ENCODE results near the gene PLEKHA7. TPM values are rescaled to one million over a fixed set of nuclear protein-coding genes. Genes with fewer than 3 reads are reported as not detected.

Gene PLEKHA7
- total and polyA plus RNA-seq, 4 donors: 13.3 to 31.8 (median 21.5) TPM

DNA sequence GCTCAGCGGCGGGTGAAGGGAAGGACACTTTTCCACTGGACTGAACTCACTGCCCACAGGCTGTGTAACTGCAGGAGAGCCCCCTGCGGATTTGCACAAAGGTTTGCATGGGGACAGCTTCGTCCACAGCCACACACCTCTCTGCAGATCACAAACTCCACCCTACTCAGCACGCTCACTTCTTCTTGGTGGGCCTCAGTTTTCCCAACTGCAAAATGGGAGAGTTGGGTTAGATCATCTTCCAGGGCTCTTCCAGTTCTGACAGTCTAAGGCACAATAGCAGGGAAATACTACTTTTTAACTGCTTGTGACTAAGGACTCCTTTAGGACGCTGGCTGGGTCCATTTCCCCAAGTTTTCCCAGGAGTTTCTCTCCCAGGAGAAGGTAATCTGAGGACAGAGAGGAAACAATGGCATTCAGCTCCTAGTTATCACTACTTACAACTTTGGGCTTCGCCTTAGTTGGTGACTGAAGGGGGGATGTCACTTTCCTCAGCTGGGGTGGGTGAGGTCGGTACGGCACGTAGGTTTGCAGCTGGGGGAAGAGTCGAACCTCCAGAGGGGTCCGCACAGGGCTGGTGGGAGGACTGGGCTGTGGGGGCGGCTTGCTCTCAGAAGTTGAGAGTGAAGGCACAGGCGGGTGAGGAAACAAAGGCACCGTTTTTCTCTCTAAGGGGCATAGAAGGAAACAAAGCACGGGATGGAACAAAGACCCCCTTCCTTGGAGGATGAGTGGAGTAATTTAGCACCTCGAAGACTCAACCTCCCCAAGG lies 220.0 kb downstream of the PLEKHA7 start:
- 90 to 96% methylated on average over 17 of the region's 17 CpGs for WGBS, 2 donors
- H3K4me3 ChIP-seq: no peak overlapping the region
- DNase-seq (no peak), ATAC-seq (ENCODE audit: insufficient read depth, low FRiP score) (no peak)
- H3K36me3 ChIP-seq (ENCODE audit: control insufficient read depth in 4 of 4, insufficient read depth in 4 of 4, low read length in 4 of 4): peaks cover 0 to 8% (median 0%) of the 10 kb centered on the region in 4 donors
- H3K9me3 ChIP-seq (ENCODE audit: control insufficient read depth in 4 of 4, insufficient read depth in 3 of 4, low read length in 3 of 4): no peaks in the 10 kb centered on the region
- H3K27ac ChIP-seq (ENCODE audit: low read depth in 1 of 2, low read length in 1 of 2): no peak overlapping the region
- no peaks in the 10 kb centered on the region for H3K27me3 ChIP-seq (ENCODE audit: control insufficient read depth in 3 of 3, insufficient read depth in 3 of 3, low read length in 2 of 3)
- H3K9ac ChIP-seq (ENCODE audit: insufficient read depth in 1 of 2, low read length in 2 of 2): no peak overlapping the region
- peaks cover 0 to 10% (median 3%) of the 10 kb centered on the region in 5 donors for H3K4me1 ChIP-seq (ENCODE audit: control insufficient read depth in 5 of 5, insufficient read depth in 5 of 5, low read length in 5 of 5)
- TF ChIP-seq CTCF (IDR thresholded peaks at IDR 0.05; ENCODE audit: control extremely low read depth, extremely low read depth): no peak

- H3K27me3 ChIP-seq (ENCODE audit: control insufficient read depth in 3 of 3, insufficient read depth in 3 of 3, low read length in 2 of 3): no peaks in the 10 kb centered on the region
- no peak overlapping the region for H3K27ac ChIP-seq (ENCODE audit: low read depth in 1 of 2, low read length in 1 of 2)
- no peak overlapping the region for H3K9ac ChIP-seq (ENCODE audit: insufficient read depth in 1 of 2, low read length in 2 of 2)
- H3K4me3 ChIP-seq: no peak overlapping the region
- WGBS, 2 donors: 89 to 90% methylated on average over 3 of the region's 3 CpGs
- TF ChIP-seq CTCF (IDR thresholded peaks at IDR 0.05; ENCODE audit: control extremely low read depth, extremely low read depth): no peak
- H3K9me3 ChIP-seq (ENCODE audit: control insufficient read depth in 4 of 4, insufficient read depth in 3 of 4, low read length in 3 of 4): no peaks in the 10 kb centered on the region
- ATAC-seq (ENCODE audit: insufficient read depth, low FRiP score): no peak
- DNase-seq: no peak
- H3K4me1 ChIP-seq (ENCODE audit: control insufficient read depth in 5 of 5, insufficient read depth in 5 of 5, low read length in 5 of 5): peaks cover 0 to 16% (median 3%) of the 10 kb centered on the region in 5 donors
- peaks cover 0 to 10% (median 0%) of the 10 kb centered on the region in 4 donors for H3K36me3 ChIP-seq (ENCODE audit: control insufficient read depth in 4 of 4, insufficient read depth in 4 of 4, low read length in 4 of 4)
Measured at GRCh38 chr11:16793511-16793910, 220.7 kb downstream of the PLEKHA7 start.

DNA sequence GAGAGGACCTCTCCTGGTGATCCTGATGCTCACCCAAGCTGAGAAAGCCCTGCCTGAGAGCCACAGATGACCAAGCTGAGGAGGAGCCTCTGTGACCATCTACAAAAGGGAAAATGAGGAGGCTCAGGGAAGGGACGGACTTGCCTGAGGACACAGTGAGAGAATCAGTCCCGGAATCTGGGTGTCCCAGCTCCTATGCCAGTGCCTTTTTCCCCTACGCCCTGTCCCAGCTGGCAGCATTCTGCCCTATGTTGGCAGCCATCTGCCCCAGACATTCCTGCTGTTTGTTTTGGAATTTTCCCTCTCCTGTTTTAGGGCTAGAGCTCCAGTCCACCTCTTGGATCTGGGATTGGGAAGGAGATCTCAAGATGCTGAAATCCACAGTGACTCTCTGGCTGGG lies 221.2 kb downstream of the PLEKHA7 start:
- WGBS, 2 donors: 91 to 98% methylated on average over 3 of the region's 3 CpGs
- peaks cover 0 to 21% (median 6%) of the 10 kb centered on the region in 5 donors for H3K4me1 ChIP-seq (ENCODE audit: control insufficient read depth in 5 of 5, insufficient read depth in 5 of 5, low read length in 5 of 5)
- H3K27me3 ChIP-seq (ENCODE audit: control insufficient read depth in 3 of 3, insufficient read depth in 3 of 3, low read length in 2 of 3): no peaks in the 10 kb centered on the region
- no peak for TF ChIP-seq CTCF (IDR thresholded peaks at IDR 0.05; ENCODE audit: control extremely low read depth, extremely low read depth)
- no peak for ATAC-seq (ENCODE audit: insufficient read depth, low FRiP score)
- H3K27ac ChIP-seq (ENCODE audit: low read depth in 1 of 2, low read length in 1 of 2): no peak overlapping the region
- DNase-seq: no peak
- no peaks in the 10 kb centered on the region for H3K9me3 ChIP-seq (ENCODE audit: control insufficient read depth in 4 of 4, insufficient read depth in 3 of 4, low read length in 3 of 4)
- no peak overlapping the region for H3K4me3 ChIP-seq
- H3K36me3 ChIP-seq (ENCODE audit: control insufficient read depth in 4 of 4, insufficient read depth in 4 of 4, low read length in 4 of 4): peaks cover 0 to 10% (median 0%) of the 10 kb centered on the region in 4 donors
- H3K9ac ChIP-seq (ENCODE audit: insufficient read depth in 1 of 2, low read length in 2 of 2): no peak overlapping the region

Data from lung (tissue), 12 donors.